Measurements from ENCODE around the gene TAP1.

DNA sequence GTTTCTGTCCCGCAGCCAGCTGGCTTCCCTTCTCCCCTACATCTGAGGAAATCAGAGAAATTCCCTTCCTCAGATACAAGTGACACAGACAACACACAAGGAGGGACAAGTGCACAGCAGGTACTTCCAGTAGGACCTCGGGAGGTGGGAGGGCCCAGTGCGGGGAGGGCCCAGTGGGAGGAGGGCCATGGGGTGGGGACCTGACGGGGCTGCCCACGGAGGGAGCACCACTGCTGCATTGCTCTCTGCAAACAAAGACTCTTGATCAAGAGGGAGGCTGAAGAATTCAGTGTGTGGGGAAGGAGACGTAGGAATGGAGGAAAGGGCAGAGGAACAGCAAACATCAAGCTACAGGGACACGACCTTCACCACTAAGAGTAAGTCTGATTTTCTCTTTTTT, 24.0 kb downstream of the TAP1 start:
- TF ChIP-seq, protein P1, sequence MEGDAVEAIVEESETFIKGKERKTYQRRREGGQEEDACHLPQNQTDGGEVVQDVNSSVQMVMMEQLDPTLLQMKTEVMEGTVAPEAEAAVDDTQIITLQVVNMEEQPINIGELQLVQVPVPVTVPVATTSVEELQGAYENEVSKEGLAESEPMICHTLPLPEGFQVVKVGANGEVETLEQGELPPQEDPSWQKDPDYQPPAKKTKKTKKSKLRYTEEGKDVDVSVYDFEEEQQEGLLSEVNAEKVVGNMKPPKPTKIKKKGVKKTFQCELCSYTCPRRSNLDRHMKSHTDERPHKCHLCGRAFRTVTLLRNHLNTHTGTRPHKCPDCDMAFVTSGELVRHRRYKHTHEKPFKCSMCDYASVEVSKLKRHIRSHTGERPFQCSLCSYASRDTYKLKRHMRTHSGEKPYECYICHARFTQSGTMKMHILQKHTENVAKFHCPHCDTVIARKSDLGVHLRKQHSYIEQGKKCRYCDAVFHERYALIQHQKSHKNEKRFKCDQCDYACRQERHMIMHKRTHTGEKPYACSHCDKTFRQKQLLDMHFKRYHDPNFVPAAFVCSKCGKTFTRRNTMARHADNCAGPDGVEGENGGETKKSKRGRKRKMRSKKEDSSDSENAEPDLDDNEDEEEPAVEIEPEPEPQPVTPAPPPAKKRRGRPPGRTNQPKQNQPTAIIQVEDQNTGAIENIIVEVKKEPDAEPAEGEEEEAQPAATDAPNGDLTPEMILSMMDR (IDR thresholded peaks at IDR 0.05): no peak
- no peak for TF ChIP-seq POLR2A (IDR thresholded peaks at IDR 0.05)
